GM21825 (cell line): ENCODE data around the gene EHBP1.

Experiments
- ATAC-seq: cut with Tn5 transposase; IDR thresholded peaks from one replicate; pipeline ENCODE4 v1.9.1; 2021; ENCODE audit warnings: mild to moderate bottlenecking, moderate library complexity; ENCODE audit not compliant: unreplicated experiment

Gene EHBP1

DNA sequence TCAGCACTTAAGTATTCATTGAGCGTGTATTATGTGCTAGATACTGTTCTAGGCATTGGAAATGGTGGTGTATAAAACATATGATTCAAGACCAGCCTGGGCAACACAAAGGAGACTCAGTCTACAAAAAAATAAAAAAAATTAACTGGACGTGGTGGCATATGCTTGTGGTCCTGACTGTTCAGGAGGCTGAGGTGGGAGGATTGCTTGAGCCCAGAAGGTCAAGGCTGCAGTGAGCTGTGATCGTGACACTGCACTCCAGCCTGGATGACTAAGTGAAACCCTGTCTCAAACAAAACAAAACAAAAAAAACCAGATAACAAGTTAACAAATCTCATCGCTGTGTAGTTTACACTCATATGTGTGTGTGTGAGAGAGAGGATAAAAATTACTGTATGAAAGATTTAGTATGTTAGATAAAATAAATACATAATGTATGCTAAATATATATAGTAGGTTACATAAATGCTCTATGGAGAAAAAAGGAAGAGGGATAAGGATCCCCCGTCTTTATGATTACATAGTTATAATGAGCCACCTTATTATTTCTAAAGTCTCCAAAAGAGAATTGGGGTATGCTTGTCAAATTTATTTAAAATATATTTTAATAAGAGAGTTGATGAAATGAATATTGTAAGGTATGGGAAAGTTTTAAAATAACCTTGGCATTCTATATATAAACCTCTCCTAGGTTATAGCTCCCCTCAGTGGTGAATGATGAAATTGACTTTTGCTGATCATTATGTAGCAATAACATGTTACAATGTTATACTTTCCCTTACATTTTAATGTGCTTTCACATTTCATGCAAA lies 69.2 kb downstream of the EHBP1 start:
- no peak for ATAC-seq

DNA sequence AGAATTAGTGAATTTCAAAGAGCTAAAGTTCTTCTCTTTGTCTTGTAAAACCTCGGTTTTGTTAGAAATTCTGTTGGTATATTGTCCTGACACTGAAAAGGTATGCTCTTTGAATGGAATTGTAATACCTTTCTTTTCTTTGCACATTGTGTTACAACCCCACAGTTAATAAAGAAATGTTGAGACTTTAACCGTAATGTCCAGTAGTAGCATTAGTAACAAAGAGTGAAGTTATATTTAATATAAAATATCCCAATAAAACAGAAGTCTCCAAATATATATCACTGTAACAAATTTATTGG lies 69.8 kb downstream of the EHBP1 start:
- ATAC-seq, result no peak

DNA sequence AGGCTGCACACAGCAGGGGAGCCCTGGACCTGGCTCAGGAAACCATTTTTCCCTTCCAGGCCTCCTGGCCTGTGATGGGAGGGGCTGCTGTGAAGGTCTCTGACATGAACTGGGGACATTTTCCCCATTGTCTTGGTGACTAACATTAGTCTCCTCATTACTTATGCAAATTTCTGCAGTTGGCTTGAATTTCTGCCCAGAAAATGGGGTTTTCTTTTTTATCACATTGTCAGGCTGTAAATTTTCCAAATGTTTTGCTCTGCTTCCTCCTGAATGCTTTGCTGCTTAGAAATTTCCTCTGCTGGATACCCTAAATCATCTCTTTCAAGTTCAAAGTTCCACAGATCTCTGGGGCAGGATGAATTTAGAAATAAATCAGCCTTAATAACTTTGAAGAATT lies 78.2 kb downstream of the EHBP1 start:
- no peak for ATAC-seq

DNA sequence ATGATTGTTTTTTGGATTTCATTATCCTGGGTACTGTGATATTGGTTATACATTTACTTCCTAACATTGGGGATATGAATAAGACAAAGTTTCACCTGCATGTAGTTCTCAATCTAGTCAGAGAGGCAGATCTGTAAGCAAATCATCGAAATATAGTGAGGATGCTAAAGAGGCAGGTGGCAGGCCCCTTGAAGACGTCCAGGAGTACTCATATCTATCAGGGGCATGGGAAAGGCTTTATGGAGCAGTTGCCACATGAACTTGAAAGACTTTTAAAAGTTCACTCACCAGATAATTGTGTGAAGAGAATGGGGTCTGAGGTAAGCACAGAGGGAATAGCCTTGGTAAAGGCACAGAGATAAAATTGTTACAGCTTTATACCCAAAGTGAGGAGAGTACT lies 78.8 kb downstream of the EHBP1 start:
- ATAC-seq, result no peak

DNA sequence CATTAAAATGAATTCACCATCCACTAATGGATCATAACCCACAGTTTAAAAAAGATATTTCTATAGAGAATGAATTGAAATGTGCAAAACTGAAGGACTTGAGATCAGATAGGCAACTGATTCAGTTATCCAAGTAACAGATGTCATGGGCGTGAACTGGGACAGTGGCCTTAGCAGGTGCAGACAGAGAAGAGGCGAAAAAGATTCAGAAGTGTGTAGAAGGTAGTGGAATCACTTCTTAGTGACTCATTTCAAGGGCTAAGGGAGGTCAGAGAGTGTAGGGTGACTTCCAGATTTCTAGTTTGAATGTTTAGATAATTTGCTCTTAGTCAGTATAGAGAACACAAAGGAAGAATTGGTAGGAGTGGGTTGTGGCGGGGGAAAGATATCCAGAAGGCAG lies 79.7 kb downstream of the EHBP1 start:
- ATAC-seq, result no peak

DNA sequence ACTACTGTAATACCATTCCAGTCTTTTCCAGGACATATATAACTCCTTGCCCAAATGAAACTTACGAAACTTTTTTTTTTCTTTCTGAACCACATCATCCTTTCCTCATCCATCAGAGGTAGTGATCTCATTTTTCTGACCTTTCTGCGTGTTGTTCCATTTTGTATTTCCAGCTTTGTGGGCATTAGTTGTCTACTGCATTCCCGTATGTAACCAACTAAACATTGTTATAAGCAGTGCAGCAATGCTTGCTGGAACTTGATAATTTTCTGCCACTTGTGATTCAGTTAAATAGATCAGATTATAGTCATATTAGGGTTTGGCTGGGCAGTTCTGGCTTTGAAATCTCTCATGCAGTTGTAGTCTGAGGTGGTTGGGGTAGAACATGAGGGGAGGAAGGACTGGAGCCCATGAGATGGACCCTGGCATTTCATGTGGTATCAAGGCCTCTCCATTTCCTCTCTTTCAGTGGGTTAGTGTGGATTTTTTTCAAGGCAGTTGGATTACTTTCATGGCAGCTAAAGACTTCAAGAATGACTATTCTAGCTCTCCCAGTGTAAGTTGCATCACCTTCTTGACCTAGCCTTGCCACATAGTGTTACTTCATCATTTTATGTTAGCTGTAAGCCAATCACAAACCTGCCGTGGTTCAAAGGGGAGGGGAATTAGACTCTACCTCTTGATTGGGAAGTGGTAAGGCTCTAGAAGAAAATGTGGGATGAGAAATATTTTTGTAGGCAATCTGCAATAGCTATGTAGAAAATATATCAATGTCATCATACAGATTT lies 80.5 kb downstream of the EHBP1 start:
- ATAC-seq, result no peak

DNA sequence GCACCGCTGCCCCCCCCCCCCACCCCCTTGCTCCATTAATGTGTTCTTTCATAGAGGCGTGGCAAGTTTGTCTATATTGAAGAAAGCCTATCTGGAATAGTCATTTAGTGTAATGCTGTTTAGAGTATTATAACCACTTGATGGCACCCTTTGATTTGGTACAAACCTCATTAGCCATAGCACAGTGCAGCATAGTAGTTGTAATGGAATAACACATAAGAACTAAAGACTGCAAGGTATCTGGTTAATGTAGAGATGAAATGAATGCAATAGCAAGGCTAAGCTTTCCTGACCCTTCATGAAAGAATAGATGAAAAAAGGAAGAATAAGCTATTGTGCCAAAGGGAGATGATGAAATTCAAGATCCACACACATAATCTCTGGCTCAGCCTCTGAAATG lies 81.9 kb downstream of the EHBP1 start:
- no peak for ATAC-seq

DNA sequence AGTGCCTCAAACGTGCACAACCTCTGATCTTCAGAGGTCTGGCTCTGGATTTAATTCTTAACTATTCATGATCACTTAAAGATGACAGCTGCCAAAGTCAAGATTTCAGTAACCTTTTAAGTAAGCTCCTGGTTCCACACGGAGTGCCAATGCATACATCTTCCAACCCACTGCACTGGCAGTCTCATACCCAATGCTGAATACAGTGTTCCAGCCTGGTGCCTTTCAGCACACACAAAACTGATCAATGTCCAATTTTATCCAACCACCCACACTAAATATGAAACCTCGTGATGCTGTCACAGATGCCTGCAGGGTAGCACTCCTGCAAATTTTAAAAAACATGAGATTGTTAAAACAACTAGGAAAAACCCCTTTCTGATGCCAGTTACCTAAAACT lies 84.0 kb downstream of the EHBP1 start:
- ATAC-seq, result no peak

DNA sequence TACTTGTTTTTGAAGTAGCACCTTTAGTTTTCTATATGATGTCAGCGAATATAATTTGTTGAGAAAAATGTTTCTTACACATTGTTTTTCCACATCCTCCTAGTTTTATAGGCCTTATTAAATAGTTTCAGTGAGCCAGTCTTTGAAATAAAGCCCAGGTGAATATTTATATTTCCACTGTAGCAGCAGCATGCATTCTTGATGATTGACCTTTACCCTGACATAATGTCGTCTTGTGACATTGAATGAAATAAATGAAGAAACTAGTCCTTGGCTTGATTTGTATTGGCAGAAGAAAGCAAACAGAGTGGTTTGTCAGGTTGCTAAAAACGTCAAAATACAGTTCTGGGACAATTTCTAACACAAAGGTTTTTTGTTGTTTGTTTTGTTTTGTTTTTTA lies 84.4 kb downstream of the EHBP1 start:
- no peak for ATAC-seq

DNA sequence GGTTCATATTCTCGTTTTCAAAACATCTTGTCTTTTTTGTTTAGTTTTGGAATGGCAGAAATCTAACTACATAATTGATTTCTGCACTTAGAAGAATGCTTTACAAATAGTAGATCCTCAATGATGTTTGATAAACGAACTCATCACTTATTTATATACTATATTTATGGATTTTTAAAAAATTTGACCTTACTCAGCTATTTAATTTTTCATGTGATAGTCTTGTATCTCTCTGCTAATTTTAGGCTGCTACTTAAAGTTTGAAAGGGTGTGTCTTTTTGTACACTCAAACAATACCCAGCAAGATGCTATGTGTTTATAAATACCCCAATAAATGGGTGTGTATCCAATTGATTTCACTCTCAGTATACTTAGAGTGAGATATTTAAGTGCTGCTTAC lies 86.9 kb downstream of the EHBP1 start:
- no peak for ATAC-seq

DNA sequence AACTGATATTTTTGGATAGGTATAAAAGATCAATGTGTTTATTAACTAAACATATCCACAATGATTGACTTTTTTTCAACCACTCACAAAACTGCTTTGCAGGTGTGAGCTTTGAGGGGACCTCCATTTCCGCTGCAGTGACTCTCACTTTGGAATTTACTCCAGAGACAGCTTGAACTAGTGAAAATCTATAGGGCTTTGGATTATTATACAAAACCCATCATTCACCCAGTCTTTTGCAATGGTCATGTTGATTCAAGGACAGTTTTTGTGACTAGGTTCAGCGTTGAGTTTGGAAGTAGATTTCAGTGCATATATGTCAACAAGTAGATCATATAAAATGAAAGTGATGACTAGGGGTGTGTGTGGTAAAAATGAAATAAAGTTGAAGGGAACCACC lies 87.7 kb downstream of the EHBP1 start:
- no peak for ATAC-seq

DNA sequence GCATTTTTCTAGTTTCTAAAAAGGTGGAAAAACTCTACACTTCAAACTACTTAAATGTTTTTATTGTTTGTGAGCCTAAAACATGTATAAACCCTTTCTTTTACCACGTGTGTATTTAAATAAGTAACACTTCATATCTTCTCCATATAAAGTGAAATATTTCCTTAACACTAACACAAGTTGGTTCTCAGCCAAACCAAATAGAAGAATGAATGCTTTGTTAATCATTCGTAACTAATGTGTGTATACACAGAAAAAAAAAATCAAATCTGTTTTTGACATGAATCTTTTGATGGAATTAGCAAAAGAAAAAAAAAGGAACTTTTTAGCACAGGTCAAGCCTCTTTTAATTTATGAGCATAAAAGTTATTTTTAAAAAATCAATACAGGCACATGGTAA lies 89.3 kb downstream of the EHBP1 start:
- ATAC-seq, result no peak

DNA sequence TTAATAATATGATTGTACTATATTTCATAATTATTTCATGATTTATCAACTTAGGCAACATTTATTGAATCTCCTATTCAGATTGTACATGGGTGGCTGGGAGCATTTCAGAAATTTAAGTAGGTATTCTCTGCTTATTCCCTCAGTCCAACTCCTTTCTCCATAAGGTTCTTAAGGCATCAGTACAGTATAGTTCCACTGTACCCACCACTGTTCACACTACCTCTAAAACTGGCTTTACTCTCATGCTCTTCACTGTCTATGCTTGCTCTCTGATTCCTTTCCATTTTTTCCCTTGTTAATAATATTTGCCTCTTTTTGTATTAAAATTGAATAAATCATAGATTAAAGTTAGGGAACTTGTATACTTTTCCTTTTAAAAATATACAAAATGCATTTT lies 89.8 kb downstream of the EHBP1 start:
- no peak for ATAC-seq

DNA sequence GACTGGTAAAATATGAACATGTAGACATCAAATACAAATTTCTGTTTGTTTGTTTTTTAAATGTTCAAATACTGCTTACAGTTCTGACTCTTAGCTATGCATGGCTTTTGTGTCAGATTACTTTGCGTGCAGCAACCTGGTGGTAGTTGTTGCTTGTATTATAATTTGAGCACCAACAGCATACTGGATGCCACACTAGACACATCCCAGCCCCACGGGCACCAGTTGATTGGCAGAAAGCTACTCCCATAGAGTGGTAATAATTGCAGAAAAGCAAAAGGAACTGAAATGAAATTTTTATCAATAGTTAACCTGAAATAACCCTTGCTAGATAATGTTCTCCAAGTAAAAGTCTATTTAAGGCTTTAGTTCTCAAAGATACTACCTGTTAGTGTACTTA lies 91.6 kb downstream of the EHBP1 start:
- no peak for ATAC-seq

DNA sequence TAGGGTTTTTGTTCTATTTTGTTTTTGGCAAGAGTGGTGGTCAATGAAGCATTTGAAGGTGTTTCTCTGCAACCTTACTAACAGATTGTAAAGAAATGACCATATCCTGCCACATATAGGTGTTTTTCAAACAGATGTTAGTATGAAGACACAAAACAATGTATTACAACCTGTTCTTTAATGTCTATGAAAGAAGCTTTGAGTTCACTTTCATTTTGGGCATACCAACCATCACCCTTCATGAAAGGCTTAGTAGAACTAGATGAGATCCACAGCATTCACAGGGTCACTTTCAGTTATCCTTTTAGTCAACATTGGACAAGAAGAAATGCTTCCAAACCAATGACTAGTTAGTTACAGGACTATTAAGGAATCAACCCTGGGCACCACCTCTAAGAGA lies 95.1 kb downstream of the EHBP1 start:
- peak; percentile 65 for ATAC-seq

DNA sequence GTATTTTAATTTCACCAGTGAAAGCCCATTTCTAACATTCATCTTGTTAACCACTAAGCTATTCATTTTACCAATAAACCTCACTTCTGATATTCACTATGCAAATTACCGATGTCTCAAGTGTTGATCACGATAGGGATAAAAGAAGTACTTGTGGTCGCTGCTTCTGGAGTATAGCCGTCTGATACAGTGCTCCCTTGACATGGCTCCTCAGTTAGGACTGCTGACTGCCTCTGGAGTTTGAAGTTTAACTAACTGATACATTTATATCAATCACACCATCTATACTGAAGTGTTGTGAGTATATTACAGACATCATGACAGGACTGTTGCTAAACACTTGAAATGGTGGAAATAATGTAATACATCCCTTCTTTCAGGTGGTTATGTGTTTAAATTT lies 95.6 kb downstream of the EHBP1 start:
- ATAC-seq, result no peak

DNA sequence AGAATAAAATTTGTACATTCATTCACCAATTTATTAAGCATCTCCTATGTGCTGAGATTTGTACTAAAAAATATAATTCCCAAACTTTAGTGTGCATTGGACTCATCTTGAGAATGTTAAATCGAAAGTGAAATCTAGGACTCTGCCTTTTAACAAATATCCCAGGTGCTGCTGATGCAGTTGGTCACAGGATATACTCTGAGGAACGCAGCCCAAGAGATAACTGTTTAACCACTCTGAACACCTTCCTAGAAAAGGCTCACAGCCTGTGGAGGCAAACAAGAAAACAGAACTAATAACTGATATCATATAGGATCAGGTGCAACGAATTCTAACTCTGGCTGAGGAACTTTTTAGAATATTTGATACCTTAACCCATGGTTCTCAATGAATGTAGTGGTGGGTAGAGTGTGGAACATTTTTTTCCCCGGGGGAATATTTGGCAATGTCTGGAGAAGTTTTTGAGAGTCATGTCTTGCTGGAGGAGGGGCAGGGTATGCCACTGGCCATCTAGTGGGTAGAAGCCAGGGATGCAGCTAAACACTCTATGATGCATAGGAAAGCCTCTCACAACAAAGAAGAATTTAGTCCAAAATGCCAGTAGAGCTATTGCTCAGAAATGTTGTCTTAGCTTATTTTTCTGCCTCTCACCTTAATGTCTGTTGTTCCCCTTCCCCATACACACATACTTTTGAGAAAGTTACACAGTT lies 96.5 kb downstream of the EHBP1 start:
- no peak for ATAC-seq

DNA sequence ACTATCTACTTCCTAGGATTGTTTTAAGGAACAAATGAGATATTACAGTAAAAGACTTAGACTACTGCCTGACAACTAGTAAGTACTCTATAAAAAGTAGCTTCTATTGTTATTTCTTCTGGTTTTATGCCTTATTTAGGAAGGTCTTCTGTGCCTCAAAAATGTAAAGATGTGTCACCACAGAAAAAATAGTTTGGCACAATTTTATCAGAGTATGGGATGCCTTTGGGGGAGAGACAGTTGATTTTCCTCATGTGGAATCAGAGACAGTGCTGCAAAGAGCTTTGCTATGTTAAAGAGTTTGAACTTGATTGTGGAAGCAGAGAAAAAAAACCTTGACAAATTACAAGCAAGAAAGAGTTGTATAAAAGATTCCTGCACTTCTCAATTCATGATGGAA lies 98.4 kb downstream of the EHBP1 start:
- ATAC-seq, result no peak

DNA sequence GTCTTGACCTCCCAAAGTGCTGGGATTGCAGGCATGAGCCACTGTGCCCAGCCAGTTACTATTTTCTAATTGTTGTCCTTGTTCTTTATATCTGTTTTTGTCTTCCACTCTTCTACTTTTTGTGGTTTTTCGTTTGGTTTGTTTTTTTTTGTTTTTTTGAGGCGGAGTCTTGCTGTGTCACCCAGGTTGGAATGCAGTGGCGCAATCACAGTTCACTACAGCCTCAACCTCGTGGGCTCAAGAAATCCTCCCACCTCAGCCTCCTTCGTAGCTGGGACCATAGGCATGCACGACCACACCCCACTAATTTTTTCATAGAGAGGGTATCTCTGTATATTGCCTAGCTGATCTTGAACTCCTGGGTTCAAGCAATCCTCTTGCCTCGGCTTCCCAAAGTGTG lies 100.7 kb downstream of the EHBP1 start:
- ATAC-seq, result no peak

DNA sequence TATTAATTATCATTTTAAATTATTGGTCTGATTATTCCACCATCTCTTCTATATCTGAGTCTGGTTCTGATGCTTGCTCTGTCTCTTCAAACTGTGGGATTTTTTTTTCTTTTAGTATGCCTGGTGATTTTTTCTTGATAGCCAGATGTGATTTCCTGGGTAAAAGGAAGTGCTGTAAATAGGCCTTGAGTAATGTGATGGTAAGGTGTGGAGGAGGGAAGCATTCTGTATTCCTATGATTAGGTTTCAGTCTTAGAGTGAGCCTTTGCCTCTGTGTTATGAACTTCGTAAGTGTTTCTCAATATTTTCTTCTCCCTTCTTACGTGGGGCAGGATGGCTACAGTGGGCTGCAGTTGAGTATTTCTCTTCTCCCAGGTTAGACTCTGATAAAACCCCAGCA lies 103.0 kb downstream of the EHBP1 start:
- ATAC-seq, result no peak

DNA sequence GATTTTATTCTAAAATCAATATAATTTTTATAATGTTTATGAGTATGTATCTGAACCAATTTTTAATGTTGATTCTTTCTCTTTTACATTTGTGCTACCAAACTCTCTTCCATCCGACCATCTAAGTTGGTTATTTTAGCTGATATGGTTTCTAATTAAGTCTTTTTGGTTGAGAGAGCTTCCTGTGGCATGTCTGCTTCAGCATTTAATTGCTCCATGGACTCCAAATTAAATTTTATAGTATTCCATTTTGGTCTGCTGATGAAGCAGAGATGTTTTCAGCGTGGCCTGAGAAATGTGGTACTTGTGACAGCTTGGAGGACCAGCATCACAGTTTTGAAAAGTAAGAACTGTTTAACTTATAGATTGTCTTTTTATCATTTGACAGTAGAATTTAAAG lies 105.6 kb downstream of the EHBP1 start:
- no peak for ATAC-seq

DNA sequence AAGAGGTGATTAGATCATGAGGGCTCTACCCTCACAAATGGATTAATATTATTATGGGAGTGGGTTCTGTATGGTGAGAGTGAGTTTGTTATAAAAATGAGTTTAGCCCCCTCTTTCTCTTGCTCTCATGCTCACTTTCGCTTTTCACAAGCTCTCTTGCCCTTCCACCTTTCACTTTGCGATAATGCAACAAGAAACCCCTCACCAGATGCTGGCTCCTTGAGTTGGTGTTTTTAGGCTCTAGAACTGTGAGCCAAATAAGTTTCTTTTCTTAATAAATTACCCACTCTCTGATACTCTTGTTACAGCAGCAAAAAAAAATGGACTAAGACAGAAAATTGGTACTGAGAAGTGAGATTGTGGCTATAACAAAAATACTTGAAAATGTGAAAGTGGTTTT lies 106.5 kb downstream of the EHBP1 start:
- ATAC-seq, result no peak
